Measurements from ENCODE around the gene NOL9. TPM values are rescaled to one million over a fixed set of nuclear protein-coding genes. Genes with fewer than 3 reads are reported as not detected.

Gene NOL9
- total RNA-seq (2022; extraction: Qiagen RNA extraction) = 3.7 to 5.9 TPM (median 5.6 TPM) in 5 replicates

GRCh38 chr1:6554031-6554906 is at the start of gene NOL9:
NOL9 (minus strand) TSS chr1:6554513; CDS start chr1:6554502, 11 bp downstream.

DNA sequence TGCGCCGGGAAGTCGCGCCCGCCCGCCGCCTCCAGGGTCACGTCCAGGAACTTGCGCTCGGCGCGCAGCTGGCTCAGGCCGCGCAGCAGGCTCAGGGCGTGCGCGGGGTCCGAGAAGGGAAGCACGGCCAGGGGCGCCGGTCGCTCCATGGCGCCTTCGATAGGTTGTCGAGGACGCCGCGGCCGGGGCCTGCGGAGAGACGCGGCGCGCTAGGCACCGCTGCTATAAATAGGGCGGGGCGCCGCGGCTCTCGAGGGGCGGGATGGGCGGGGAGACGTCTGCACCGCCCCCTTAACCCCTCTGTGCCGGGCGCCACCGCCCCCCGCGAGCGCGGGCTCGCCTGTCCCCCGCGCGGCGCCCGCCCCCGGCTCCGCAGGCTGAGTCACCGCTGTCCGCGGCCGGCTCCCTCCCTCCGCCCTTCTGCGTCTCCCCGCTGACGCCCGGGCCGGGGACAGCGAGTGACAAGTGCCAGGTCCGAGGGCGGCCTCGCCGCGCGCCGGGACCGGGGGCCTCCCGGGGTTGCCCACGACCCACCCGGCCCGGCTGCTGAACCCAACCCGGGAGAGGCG is 48.4 kb upstream of the NOL9 start, which contains the start of gene KLHL21:
Gene KLHL21, minus strand, starts transcription at position 201 of the 569 bp plus-strand sequence. Its CDS starts 52 bp downstream, at position 149.

DNA sequence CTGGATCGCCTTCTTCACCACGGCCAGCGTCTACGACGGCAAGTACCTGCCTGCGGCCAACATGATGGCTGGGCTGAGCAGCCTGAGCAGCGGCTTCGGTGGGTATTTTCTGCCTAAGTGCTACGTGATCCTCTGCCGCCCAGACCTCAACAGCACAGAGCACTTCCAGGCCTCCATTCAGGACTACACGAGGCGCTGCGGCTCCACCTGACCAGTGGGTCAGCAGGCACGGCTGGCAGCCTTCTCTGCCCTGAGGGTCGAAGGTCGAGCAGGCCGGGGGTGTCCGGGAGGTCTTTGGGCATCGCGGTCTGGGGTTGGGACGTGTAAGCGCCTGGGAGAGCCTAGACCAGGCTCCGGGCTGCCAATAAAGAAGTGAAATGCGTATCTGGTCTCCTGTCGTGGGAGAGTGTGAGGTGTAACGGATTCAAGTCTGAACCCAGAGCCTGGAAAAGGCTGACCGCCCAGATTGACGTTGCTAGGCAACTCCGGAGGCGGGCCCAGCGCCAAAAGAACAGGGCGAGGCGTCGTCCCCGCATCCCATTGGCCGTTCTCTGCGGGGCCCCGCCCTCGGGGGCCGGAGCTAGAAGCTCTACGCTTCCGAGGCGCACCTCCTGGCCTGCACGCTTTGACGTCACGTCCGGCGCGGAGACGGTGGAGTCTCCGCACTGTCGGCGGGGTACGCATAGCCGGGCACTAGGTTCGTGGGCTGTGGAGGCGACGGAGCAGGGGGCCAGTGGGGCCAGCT is 25.2 kb upstream of the NOL9 start, which contains the start of gene ZBTB48:
Gene ZBTB48, plus strand, starts transcription at position 621 of the 745 bp plus-strand sequence. CDS start 616 bp downstream, outside the sequence.

DNA sequence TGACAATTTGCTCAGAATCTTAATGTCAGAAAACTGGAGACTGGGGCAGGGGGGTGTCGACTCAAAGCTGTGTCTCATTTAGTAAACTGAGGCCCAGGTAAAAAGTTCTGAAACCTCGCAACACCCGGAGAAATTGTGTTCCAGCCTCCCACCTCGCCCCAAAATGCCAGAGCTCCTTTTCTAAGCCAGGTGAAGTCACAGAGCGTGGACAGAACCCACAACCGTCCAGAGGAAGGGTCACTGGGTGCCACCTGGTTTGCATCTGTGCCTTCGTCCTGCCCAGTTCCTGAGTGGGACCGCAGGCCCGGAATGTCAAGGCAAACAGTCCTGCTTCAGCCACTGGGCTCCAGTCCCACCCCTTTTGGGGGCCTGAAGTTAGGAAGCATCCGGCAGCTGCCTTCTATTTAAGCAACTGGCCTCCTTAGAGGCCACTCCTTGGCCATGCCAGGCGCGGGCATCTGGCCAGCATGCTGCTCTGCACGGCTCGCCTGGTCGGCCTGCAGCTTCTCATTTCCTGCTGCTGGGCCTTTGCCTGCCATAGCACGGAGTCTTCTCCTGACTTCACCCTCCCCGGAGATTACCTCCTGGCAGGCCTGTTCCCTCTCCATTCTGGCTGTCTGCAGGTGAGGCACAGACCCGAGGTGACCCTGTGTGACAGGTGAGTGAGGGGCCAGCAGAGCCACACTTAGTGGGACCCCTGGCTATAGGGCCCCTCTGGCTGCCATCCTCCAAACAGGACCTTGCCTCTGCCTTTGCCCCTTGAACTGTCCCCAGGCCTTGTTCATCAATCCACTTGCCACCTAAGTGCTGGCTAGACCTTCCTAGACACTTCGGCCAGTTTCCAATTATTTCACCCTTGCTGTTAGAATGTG is 830 bp upstream of the NOL9 start, which contains the start of gene TAS1R1:
Gene TAS1R1, plus strand, starts transcription at position 401 of the 872 bp plus-strand sequence. Its CDS starts 67 bp downstream, at position 468.

DNA sequence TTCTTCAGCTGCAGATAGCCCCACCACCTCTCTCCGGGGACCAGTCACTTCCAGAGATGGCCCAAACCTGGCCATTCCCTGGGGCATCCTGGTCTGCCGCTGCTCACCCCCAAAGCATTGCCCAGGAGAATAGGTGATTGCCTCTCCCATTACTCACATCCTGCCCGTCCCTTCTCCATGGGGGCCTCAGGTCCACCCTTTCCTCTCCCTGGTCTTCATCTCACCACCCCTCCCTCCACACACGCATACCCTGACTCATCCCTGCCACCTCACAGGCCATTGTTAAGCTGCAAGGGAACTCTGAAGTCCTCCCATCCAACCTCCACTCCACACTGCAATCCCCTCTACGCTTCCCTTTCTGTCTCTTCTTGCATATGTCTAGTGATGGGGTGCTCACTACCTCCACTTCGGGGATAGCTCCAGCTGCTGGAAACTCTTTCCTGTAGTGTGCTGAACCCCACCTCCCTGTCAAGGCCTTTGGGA is 62.8 kb downstream of the NOL9 start, which contains the start of gene PLEKHG5:
Gene PLEKHG5, minus strand, starts transcription at position 188 of the 483 bp plus-strand sequence. CDS start 14,096 bp downstream, outside the sequence.

Other genes starting within 250 kb of the NOL9 start
- 73.4 to 116 TPM (median 104 TPM) in 5 replicates for gene ACOT7, start 160.7 kb downstream of the NOL9 start, total RNA-seq (2022; extraction: Qiagen RNA extraction)
- 3.2 to 5.9 TPM (median 5.1 TPM) in 5 replicates for gene HES2, start 134.6 kb downstream of the NOL9 start, total RNA-seq (2022; extraction: Qiagen RNA extraction)
- 0.34 to 1.2 TPM (median 0.77 TPM) in 5 replicates for gene ESPN, start 129.7 kb downstream of the NOL9 start, total RNA-seq (2022; extraction: Qiagen RNA extraction)
- gene TNFRSF25, start 88.3 kb downstream of the NOL9 start, total RNA-seq (2022; extraction: Qiagen RNA extraction) = 1.6 to 4.5 TPM (median 3.2 TPM) in 5 replicates
- 2.2 to 4.7 TPM (median 3.6 TPM) in 5 replicates for gene PLEKHG5, start 62.8 kb downstream of the NOL9 start, total RNA-seq (2022; extraction: Qiagen RNA extraction)
- gene TAS1R1, start 794 bp upstream of the NOL9 start, total RNA-seq (2022; extraction: Qiagen RNA extraction) = not detected in 5 replicates
- 11.4 to 17.4 TPM (median 15.6 TPM) in 5 replicates for gene ZBTB48, start 25.5 kb upstream of the NOL9 start, total RNA-seq (2022; extraction: Qiagen RNA extraction)
- gene KLHL21, start 48.4 kb upstream of the NOL9 start, total RNA-seq (2022; extraction: Qiagen RNA extraction) = 13.4 to 19.4 TPM (median 18.0 TPM) in 5 replicates
- 7.1 to 9.3 TPM (median 8.7 TPM) in 5 replicates for gene PHF13, start 59.2 kb upstream of the NOL9 start, total RNA-seq (2022; extraction: Qiagen RNA extraction)
- 12.8 to 16.8 TPM (median 16.0 TPM) in 5 replicates for gene THAP3, start 70.4 kb upstream of the NOL9 start, total RNA-seq (2022; extraction: Qiagen RNA extraction)
- 31.3 to 36.7 TPM (median 35.0 TPM) in 5 replicates for gene DNAJC11, start 147.3 kb upstream of the NOL9 start, total RNA-seq (2022; extraction: Qiagen RNA extraction)
- 64.7 to 71.3 TPM (median 67.3 TPM) in 5 replicates for gene CAMTA1, start 230.9 kb upstream of the NOL9 start, total RNA-seq (2022; extraction: Qiagen RNA extraction)

Measured in A549 treated with dexamethasone at 1 μM for 4 hours (cell line).